Activated CD8-positive, alpha-beta T cell treated with anti-CD3 and anti-CD28 coated beads for 36 hours (primary cell): Measurements from ENCODE around the gene IL17RA. TPM values are rescaled to one million over a fixed set of nuclear protein-coding genes. Genes with fewer than 3 reads are reported as not detected.

Experiments
- ATAC-seq: fragments of 200-7000 bp; cut with Tn5 transposase; one replicate; pipeline ENCODE4 v1.10.0; 2021; ENCODE audit warnings: mild to moderate bottlenecking, moderate library complexity
- CTCF ChIA-PET: fragments of 350-600 bp; sonication (Branson Sonifier 250); formaldehyde crosslinking; loops from one replicate; lab custom pipeline; 2021; ENCODE audit warnings: antibody characterized with exemption; lab: Charles Lee
- POLR2A ChIA-PET: fragments of 350-600 bp; sonication (Branson Sonifier 250); formaldehyde crosslinking; loops from one replicate; lab custom pipeline; 2021; ENCODE audit warnings: antibody characterized with exemption; lab: Charles Lee
- DNase-seq: peaks from one replicate; pipeline ENCODE4 v3.0.0-alpha.2; 2020
- H3K27ac Mint-ChIP-seq: one replicate; pipeline ENCODE4 v1.8.0; 2021; ENCODE audit warnings: mild to moderate bottlenecking, mixed read lengths
- H3K27me3 Mint-ChIP-seq: one replicate; pipeline ENCODE4 v1.8.0; 2021; ENCODE audit warnings: mixed read lengths
- H3K36me3 Mint-ChIP-seq: one replicate; pipeline ENCODE4 v1.8.0; 2021; ENCODE audit warnings: low read depth, mixed read lengths
- H3K4me1 Mint-ChIP-seq: one replicate; pipeline ENCODE4 v1.8.0; 2021; ENCODE audit warnings: low read depth, mixed read lengths
- H3K4me3 Mint-ChIP-seq: one replicate; pipeline ENCODE4 v1.8.0; 2021; ENCODE audit warnings: mild to moderate bottlenecking, moderate library complexity, mixed read lengths
- H3K9me3 Mint-ChIP-seq: one replicate; pipeline ENCODE4 v1.8.0; 2021; ENCODE audit warnings: mixed read lengths
- intact Hi-C: fragments of 100-400 bp; cut with micrococcal nuclease; formaldehyde crosslinking; loops from one replicate; pipeline ENCODE4 v1.10.0; 2022
- total RNA-seq, 2 experiments: library from RNA; stranded (reverse); gene quantifications; one replicate each; pipeline ENCODE4 v1.2.3, GENCODE V29; 2021
- TF ChIP-seq, protein P1 (sequence below): fragments of 200-600 bp; IDR thresholded peaks from one replicate; pipeline ENCODE4 v1.8.0; 2022; ENCODE audit warnings: antibody characterized with exemption, mild to moderate bottlenecking

The IL17RA gene
- total RNA-seq, 2 experiments from 2014 or later, result 14.0 to 14.2 TPM

DNA sequence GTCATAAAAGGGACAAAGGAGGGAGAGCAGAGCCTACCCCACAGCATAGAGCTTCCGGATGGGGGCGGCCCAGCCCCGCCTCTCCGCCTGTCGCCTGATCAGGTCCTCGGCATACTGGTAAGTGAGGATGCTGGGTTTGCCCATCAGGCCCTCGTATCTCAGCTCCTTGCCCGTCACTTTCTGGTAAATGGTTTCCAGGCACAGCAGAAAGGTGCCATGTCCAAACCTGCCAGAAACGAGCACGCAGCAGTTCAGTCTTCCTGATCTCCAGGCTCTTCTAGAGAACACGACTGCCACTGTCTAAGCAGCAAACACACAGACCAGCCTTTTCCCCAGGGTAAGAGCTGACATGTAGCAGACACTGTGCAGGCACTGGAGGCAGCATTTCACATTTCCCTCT is 53.7 kb downstream of the IL17RA start:
- H3K4me1 Mint-ChIP-seq, result no peaks in the 10 kb centered on the region
- POLR2A ChIA-PET, result no interaction called here
- TF ChIP-seq, protein P1, sequence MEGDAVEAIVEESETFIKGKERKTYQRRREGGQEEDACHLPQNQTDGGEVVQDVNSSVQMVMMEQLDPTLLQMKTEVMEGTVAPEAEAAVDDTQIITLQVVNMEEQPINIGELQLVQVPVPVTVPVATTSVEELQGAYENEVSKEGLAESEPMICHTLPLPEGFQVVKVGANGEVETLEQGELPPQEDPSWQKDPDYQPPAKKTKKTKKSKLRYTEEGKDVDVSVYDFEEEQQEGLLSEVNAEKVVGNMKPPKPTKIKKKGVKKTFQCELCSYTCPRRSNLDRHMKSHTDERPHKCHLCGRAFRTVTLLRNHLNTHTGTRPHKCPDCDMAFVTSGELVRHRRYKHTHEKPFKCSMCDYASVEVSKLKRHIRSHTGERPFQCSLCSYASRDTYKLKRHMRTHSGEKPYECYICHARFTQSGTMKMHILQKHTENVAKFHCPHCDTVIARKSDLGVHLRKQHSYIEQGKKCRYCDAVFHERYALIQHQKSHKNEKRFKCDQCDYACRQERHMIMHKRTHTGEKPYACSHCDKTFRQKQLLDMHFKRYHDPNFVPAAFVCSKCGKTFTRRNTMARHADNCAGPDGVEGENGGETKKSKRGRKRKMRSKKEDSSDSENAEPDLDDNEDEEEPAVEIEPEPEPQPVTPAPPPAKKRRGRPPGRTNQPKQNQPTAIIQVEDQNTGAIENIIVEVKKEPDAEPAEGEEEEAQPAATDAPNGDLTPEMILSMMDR, result no peak
- H3K36me3 Mint-ChIP-seq, result peaks cover 29% of the 10 kb centered on the region
- CTCF ChIA-PET, result no interaction called here
- intact Hi-C loops, result no loop called here
- H3K27me3 Mint-ChIP-seq, result no peaks in the 10 kb centered on the region
- DNase-seq (no peak), ATAC-seq (no peak)
- H3K9me3 Mint-ChIP-seq, result no peaks in the 10 kb centered on the region
- no peak overlapping the region for H3K27ac Mint-ChIP-seq
- no peak overlapping the region for H3K4me3 Mint-ChIP-seq

DNA sequence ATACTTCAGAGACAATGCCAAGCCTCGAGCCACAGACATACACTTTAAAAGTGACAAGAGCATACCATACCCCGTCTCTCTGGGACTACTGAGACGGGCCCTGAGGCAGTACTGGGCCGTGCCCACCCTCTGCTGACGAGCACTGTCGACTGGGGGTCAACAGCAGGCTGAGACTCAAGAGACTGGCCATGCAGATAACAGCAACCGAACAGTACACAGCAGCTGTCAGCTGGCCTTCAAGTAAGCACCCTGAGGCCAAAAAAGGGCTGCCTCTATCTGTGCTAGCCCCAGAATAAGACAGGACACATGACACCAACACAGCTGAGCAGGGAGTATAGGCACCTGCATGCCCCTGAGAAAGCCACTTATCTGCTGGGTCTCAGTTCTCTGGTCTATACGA is 55.2 kb downstream of the IL17RA start:
- intact Hi-C loops, result no loop called here
- TF ChIP-seq, protein P1, result no peak
- H3K27me3 Mint-ChIP-seq, result no peaks in the 10 kb centered on the region
- CTCF ChIA-PET, result no interaction called here
- no peak for DNase-seq
- no peak overlapping the region for H3K4me3 Mint-ChIP-seq
- peaks cover 27% of the 10 kb centered on the region for H3K36me3 Mint-ChIP-seq
- no peaks in the 10 kb centered on the region for H3K9me3 Mint-ChIP-seq
- H3K27ac Mint-ChIP-seq, result no peak overlapping the region
- ATAC-seq, result no peak
- POLR2A ChIA-PET, result no interaction called here
- H3K4me1 Mint-ChIP-seq, result no peaks in the 10 kb centered on the region

DNA sequence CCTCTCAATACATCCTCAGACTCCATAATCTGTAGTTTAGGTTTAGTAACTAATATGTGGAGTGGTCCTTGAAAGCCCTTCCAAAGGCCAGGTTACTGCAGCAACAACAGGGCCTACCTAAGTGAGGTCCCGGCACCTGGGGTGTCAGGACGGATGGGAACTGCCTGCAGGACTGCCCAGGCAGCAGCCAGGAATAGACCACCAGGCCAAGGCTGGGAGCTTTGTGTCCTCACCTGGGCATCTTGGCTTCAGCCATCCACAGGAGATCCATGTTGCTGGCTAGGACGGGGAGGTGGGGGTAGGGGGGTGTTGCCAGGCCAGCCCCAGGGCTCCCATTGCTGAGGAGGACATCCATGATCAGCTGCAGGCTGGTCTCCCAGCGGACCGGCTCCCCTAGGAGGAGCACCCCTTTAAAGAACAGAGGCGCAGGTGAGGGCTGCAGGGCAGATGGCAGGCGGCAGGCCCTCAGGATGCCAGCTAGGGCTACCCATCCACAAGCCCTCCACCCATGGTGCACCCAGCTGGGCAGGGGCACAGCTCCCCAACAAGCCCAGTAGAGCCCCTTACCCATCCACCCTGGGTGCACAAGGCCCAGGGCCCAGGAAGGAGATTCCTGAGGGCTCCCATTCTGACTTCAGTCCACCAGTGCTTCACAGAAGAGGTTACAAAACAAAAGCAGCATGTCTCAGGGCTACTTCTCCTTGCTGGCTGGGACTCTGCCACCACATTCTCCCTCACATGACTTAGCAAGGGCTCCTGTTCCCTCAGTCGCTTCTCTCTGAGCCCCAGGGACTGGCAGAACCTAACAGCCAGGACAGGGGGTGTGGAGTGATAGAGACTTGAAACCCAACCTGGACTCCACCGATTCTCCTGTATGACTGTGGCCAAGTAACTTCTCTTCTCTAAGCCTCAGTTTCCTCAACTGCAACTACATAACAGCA is 56.3 kb downstream of the IL17RA start:
- TF ChIP-seq, protein P1, result no peak
- no peak for ATAC-seq
- H3K9me3 Mint-ChIP-seq, result no peaks in the 10 kb centered on the region
- intact Hi-C loops, result no loop called here
- no peak overlapping the region for H3K4me3 Mint-ChIP-seq
- H3K4me1 Mint-ChIP-seq, result no peaks in the 10 kb centered on the region
- no peak for DNase-seq
- ChIA-PET POLR2A (interaction anchor here (1.0 kb wide), 1 partner anchor 26 kb away, joined by 3 read pairs; no protein-coding TSS in a partner anchor), CTCF (no interaction called here)
- H3K27me3 Mint-ChIP-seq, result no peaks in the 10 kb centered on the region
- H3K36me3 Mint-ChIP-seq, result peaks cover 23% of the 10 kb centered on the region
- H3K27ac Mint-ChIP-seq, result no peak overlapping the region

DNA sequence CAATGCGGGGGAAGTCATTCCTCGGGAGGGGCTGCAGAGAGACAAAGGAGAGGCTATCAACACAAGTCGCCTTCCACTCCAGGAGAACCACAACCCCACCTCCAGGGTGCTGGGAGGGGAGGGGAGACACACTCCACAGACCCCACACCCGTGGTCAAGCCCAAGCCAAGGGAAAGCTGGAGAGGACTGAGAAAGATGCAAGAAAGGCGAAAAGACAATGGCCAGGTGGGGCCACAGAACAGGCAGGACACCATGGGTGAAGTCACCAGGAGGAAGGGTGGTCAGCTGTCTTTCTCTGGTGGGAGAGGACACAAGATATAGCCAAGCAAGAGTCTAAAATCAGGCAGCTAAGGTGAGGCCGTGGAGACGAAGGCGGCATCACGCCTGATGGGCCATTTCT is 58.3 kb downstream of the IL17RA start:
- Mint-ChIP-seq H3K9me3 (no peaks in the 10 kb centered on the region), H3K36me3 (peaks cover 29% of the 10 kb centered on the region), H3K4me1 (no peaks in the 10 kb centered on the region), H3K27ac (no peak overlapping the region), H3K4me3 (no peak overlapping the region), H3K27me3 (no peaks in the 10 kb centered on the region)
- ChIA-PET POLR2A (no interaction called here), CTCF (no interaction called here)
- TF ChIP-seq, protein P1, result no peak
- ATAC-seq, result no peak
- no peak for DNase-seq
- intact Hi-C loops, result no loop called here

DNA sequence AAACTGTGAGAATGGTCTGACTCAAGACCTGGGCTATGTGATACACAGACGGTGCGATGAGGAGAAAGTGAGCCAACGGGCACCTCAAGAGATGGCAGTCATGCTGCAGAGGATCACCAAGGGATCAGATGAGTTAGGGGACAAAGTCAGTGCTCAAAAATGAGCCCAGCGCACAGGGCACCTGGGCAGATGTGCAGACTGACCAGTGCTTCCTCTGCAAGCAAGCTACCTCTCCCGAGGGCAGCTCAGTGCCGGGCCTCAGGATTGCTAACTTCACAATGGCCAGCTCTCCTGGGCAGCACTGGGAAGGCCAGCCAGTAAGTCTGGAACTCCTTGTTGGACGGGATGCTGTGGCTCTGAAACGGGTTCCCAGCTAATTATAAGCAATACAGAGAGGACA is 59.0 kb downstream of the IL17RA start:
- DNase-seq (no peak), ATAC-seq (no peak)
- no peaks in the 10 kb centered on the region for H3K9me3 Mint-ChIP-seq
- TF ChIP-seq, protein P1, result no peak
- H3K4me1 Mint-ChIP-seq, result peaks cover 4% of the 10 kb centered on the region
- H3K4me3 Mint-ChIP-seq, result no peak overlapping the region
- no peak overlapping the region for H3K27ac Mint-ChIP-seq
- CTCF ChIA-PET, result no interaction called here
- peaks cover 27% of the 10 kb centered on the region for H3K36me3 Mint-ChIP-seq
- POLR2A ChIA-PET, result interaction anchor here (0.7 kb wide), 1 partner anchor 429 kb away, joined by 4 read pairs; no protein-coding TSS in a partner anchor
- intact Hi-C loops, result no loop called here
- no peaks in the 10 kb centered on the region for H3K27me3 Mint-ChIP-seq
